GM12878 (cell line): Measurements from ENCODE around the gene CDK13. TPM values are rescaled to one million over a fixed set of nuclear protein-coding genes. Genes with fewer than 3 reads are reported as not detected.
A peak's percentile ranks its signal among the peaks of the same experiment; 100 is the strongest.

ENCODE experiments used
- ATAC-seq: fragments of 200-7000 bp; cut with Tn5 transposase; 3 replicates; pipeline ENCODE4 v1.9.1; 2020; ENCODE audit warnings: mild to moderate bottlenecking, moderate library complexity
- BruUV-seq: library from RNA; stranded (reverse); fragments of 400-500 nt; replicated peaks from 2 replicates; lab custom pipeline; 2021; lab: Mats Ljungman, UMichigan
- CTCF ChIA-PET: fragments of 300-600 bp; sonication (Branson Sonifier 250); formaldehyde crosslinking; extraction: SDS; loops from one replicate; lab custom pipeline; 2021; ENCODE audit warnings: inconsistent platforms; lab: Yijun Ruan, JAX
- POLR2A ChIA-PET: fragments of 350-600 bp; formaldehyde crosslinking; extraction: SDS; loops from one replicate; lab custom pipeline; 2021; ENCODE audit warnings: inconsistent platforms; lab: Charles Lee
- RAD21 ChIA-PET: fragments of 300-600 bp; sonication (Branson Sonifier 250); formaldehyde crosslinking; loops from one replicate; lab custom pipeline; 2023; ENCODE audit warnings: antibody characterized with exemption; ENCODE audit not compliant: unreplicated experiment; lab: Charles Lee
- SMC1A ChIA-PET: fragments of 300-600 bp; sonication (Branson Sonifier 250); formaldehyde crosslinking; loops from one replicate; lab custom pipeline; 2023; ENCODE audit not compliant: unreplicated experiment, uncharacterized antibody; lab: Charles Lee
- DNase-seq: peaks from one replicate; pipeline ENCODE4 v3.0.0-alpha.2; 2011; ENCODE audit warnings: low read depth, low spot score
- FAIRE-seq: peaks from 3 replicates; lab custom pipeline; 2011; peaks lifted over from hg19 to GRCh38; lab: Jason Lieb, UNC
- H2AFZ ChIP-seq: 2 replicates; pipeline ENCODE4 v1.6.0; 2011; ENCODE audit warnings: low read depth, low read length, control low read depth; ENCODE audit not compliant: control insufficient read depth
- H3K27ac ChIP-seq: 2 replicates; pipeline ENCODE4 v1.5.1; 2011; ENCODE audit warnings: control low read depth; ENCODE audit not compliant: control insufficient read depth, insufficient read depth
- H3K27me3 ChIP-seq, 2 experiments: replicated peaks in 1 of 2; 2 replicates each; pipeline versions ENCODE4 v1.6.0 to v1.6.1; 2011; ENCODE audit warnings: low read length in 1 of 2; ENCODE audit not compliant: control insufficient read depth in 2 of 2, insufficient read depth in 2 of 2
- H3K36me3 ChIP-seq, 2 experiments: 2 replicates each; pipeline ENCODE4 v1.5.1; 2011; ENCODE audit warnings: low read length in 1 of 2; ENCODE audit not compliant: control insufficient read depth in 2 of 2, insufficient read depth in 2 of 2
- H3K4me1 ChIP-seq: 2 replicates; pipeline ENCODE4 v1.6.1; 2011; ENCODE audit warnings: mild to moderate bottlenecking, low read length, moderate library complexity, mixed read lengths; ENCODE audit not compliant: control insufficient read depth, insufficient read depth
- H3K4me2 ChIP-seq: 2 replicates; pipeline ENCODE4 v1.6.0; 2011; ENCODE audit warnings: control low read depth; ENCODE audit not compliant: control insufficient read depth, insufficient read depth
- H3K4me3 ChIP-seq: fragments of 200-600 bp; sonication (generic); 2 replicates; pipeline ENCODE4 v1.5.1; 2016
- H3K79me2 ChIP-seq: 2 replicates; pipeline ENCODE4 v1.6.0; 2011; ENCODE audit warnings: low read length; ENCODE audit not compliant: control insufficient read depth, insufficient read depth
- H3K9ac ChIP-seq: 2 replicates; pipeline ENCODE4 v1.8.0; 2011; ENCODE audit warnings: low read length, control low read depth, mixed read lengths; ENCODE audit not compliant: control insufficient read depth, insufficient read depth
- H3K9me3 ChIP-seq: replicated peaks from 3 replicates; pipeline ENCODE4 v1.5.1; 2011; ENCODE audit warnings: mild to moderate bottlenecking, low read length; ENCODE audit not compliant: control insufficient read depth, insufficient read depth
- H4K20me1 ChIP-seq: 2 replicates; pipeline ENCODE4 v1.6.0; 2011; ENCODE audit not compliant: control insufficient read depth, insufficient read depth
- BCL11A ChIP-seq: IDR thresholded peaks from 2 replicates; pipeline ENCODE4 v1.6.1; 2011; ENCODE audit warnings: low read depth, low read length
- PAX8 ChIP-seq: fragments of 450-650 bp; IDR thresholded peaks from 2 replicates; pipeline ENCODE4 v1.6.1; 2017; ENCODE audit warnings: mild to moderate bottlenecking, moderate library complexity
- ZBED1 ChIP-seq: IDR thresholded peaks from 2 replicates; pipeline ENCODE4 v1.6.1; 2016; ENCODE audit warnings: borderline replicate concordance
- WGBS: methylation state at CpG from one replicate; pipeline ENCODE4 v1.1.6; 2016; ENCODE audit warnings: low lambda C conversion rate; ENCODE audit not compliant: insufficient replicate concordance, insufficient coverage; ENCODE audit errors: missing lambda C conversion rate; 5-methylcytosine and 5-hydroxymethylcytosine counted together
- in situ Hi-C: fragments of 300-500 bp; cut with MboI; formaldehyde crosslinking; loops from 9 replicates; pipeline ENCODE4 v1.14.3; 2018; ENCODE audit warnings: mixed read lengths
- intact Hi-C: fragments of 100-400 bp; cut with micrococcal nuclease; formaldehyde crosslinking; loops from one replicate; pipeline ENCODE4 v1.14.2; 2022; ENCODE audit not compliant: unreplicated experiment
- polyA plus RNA-seq, 11 experiments: library from polyadenylated mRNA; depleted of rRNA in 4 of 11; unstranded in 6 of 11; stranded (reverse) in 5 of 11; fragments of >200 nt; fragmentation: Nextera tagmentation in 4 of 11; fragmentation: Illumina TruSeq in 1 of 11; extraction: Ambion mirVana in 4 of 11; extraction: Trizol in 1 of 11; gene quantifications; 1 replicate in 1 of 11; 2 replicates in 10 of 11; pipeline versions ENCODE4 v1.2.1 to v1.2.3, GENCODE V29; 2011 to 2016; ENCODE audit warnings: inconsistent platforms in 2 of 11, missing spikeins in 2 of 11, low read depth in 1 of 11
- total RNA-seq, 4 experiments: library from RNA; depleted of rRNA in 3 of 4; stranded (reverse); fragments of >200 nt in 3 of 4; fragmentation: Illumina TruSeq in 1 of 4; extraction: Trizol in 1 of 4; gene quantifications; 2 replicates each; pipeline versions ENCODE4 v1.2.1 to v1.2.3, GENCODE V29; 2013 to 2021
- TF ChIP-seq, protein P1 (sequence below): fragments of 450-650 bp; conservative IDR thresholded peaks from 2 replicates; pipeline ENCODE4 v1.6.1; 2017; ENCODE audit warnings: mild to moderate bottlenecking, moderate library complexity

Gene CDK13
- total and polyA plus RNA-seq, 10 of the 15 experiments (the other 5 are each of a cell fraction or from before 2014, with no cell fraction given), result 10.8 to 44.4 (median 28.0) TPM

DNA sequence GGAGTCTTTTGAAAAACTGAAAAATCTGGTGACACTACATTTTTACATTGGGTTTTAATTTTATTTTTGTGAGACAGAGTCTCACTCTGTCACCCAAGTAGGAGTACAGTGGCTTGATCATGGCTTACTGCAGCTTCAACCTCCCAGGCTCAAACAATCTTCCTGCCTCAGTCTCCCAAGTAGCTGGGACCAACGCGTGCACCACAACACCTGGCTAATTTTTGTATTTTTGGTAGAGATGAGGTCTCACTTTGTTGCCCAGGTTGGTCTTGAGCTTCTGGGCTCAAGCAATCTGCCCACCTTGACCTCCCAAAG is 172.8 kb downstream of the CDK13 start (continued):
- TF ChIP-seq, protein P1, sequence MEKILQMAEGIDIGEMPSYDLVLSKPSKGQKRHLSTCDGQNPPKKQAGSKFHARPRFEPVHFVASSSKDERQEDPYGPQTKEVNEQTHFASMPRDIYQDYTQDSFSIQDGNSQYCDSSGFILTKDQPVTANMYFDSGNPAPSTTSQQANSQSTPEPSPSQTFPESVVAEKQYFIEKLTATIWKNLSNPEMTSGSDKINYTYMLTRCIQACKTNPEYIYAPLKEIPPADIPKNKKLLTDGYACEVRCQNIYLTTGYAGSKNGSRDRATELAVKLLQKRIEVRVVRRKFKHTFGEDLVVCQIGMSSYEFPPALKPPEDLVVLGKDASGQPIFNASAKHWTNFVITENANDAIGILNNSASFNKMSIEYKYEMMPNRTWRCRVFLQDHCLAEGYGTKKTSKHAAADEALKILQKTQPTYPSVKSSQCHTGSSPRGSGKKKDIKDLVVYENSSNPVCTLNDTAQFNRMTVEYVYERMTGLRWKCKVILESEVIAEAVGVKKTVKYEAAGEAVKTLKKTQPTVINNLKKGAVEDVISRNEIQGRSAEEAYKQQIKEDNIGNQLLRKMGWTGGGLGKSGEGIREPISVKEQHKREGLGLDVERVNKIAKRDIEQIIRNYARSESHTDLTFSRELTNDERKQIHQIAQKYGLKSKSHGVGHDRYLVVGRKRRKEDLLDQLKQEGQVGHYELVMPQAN, result no peak
- no peak for TF ChIP-seq PAX8
- TF ChIP-seq, all 136 proteins: peak for 0

DNA sequence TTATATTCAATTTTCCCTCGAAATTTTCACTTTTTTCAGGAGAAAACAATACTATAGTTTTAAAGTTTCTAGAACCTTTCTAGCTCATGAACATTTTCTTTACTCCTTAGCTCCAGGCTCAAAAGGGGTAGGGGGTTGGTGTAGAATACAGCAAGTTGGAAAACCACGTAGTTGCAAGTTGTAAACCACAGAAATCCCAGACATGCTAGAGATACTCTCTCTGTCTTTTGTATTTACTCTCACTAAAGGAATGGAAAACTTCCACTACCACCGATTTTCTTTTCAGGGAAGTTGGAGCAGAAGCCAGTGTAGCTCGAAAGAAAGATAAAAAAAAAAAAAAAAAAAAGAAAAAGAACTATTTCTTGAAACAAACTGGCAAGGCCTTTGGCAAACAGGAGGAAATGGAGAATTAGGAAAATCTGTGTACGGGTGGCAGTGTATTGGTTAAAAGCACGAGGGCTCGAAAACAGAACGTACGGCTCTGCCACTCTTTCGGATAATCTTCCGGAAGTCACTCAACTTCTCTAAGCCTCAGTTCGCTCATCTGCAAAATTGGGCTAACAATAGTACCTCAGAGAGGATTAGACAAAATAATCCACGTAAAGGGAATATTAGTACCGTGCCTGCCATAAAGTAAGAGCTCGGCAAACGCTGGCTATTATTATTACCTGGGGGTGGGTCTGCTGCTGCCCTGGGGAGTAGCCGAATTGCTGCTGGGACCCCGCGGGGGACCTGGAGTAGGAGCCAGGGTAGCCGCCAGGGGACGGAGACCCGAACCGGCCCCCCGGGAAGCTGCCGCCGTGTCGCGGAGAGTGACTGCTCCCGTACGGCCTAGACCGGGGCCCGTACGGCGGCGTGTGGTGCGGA is 183.7 kb downstream of the CDK13 start:
- POLR2A ChIA-PET, result interaction anchor here (1.3 kb wide), 1 partner anchor 11 kb away, joined by 3 read pairs; no protein-coding TSS in a partner anchor
- WGBS, result 1% methylated on average over 32 of the region's 36 CpGs

More for the DNA sequence above, 183.7 kb downstream of the CDK13 start:
- Histone ChIP-seq H3K4me1 (peaks cover 7% of the 10 kb centered on the region), H3K4me2 (peak overlapping the region; percentile 89), H3K79me2 (peaks cover 37% of the 10 kb centered on the region), H3K9ac (peak overlapping the region; percentile 68), H3K27ac (peak overlapping the region; percentile 92), H3K9me3 (no peaks in the 10 kb centered on the region; the same call in 2 of the 3 replicates), H3K27me3 (no peaks in the 10 kb centered on the region; a peak in 1 of 4 replicates), H3K36me3 (no peaks in the 10 kb centered on the region), H4K20me1 (no peaks in the 10 kb centered on the region), H3K4me3 (peak overlapping the region; percentile 90), H2AFZ (peak overlapping the region; percentile 100)
- intact Hi-C loops, result loop anchor here (2.0 kb wide), 1 partner anchor 185 kb away; no protein-coding TSS in a partner anchor
- CTCF ChIA-PET, result interaction anchor here (0.6 to 2.5 kb wide), 3 partner anchors 17 to 238 kb away, joined by 3 to 6 read pairs (median 3); no protein-coding TSS in a partner anchor
- FAIRE-seq (no peak), DNase-seq (no peak), ATAC-seq (peak; percentile 81)
- RAD21 ChIA-PET, result interaction anchor here (0.6 to 1.2 kb wide), 2 partner anchors 185 to 1820 kb away, joined by 3 to 4 read pairs; no protein-coding TSS in a partner anchor
- TF ChIP-seq BCL11A (no peak), ZBED1 (0 out of 2 replicates have a peak, but pooled peaks have one; percentile 23)
- SMC1A ChIA-PET, result interaction anchor here (0.9 to 1.2 kb wide), 3 partner anchors 11 to 182 kb away, joined by 3 to 4 read pairs (median 4); no protein-coding TSS in a partner anchor
- in situ Hi-C loops, result no loop called here
- TSS peak; percentile 90 for BruUV-seq
